ENCODE measurements around the gene C3orf18. TPM values are rescaled to one million over a fixed set of nuclear protein-coding genes. Genes with fewer than 3 reads are reported as not detected.

Gene C3orf18
- 4.5 TPM for total RNA-seq
- polyA plus RNA-seq = 4.3 TPM
- long read RNA-seq, donor 1 = 0 reads
- long read RNA-seq, donor 2, partial matches to known transcripts = 0 of 5 reads
- long read RNA-seq, donor 2, other reads (novel, unspliced or antisense) = 0 of 5 reads
- long read RNA-seq, donor 3, partial matches to known transcripts = 0 of 2 reads
- long read RNA-seq, donor 3, other reads (novel, unspliced or antisense) = 0 of 2 reads
- long read RNA-seq, donor 4, partial matches to known transcripts = 0 of 2 reads
- long read RNA-seq, donor 4, other reads (novel, unspliced or antisense) = 0 of 2 reads
- long read RNA-seq, donor 5, partial matches to known transcripts = 11 of 18 reads
- long read RNA-seq, donor 5, other reads (novel, unspliced or antisense) = 6 of 18 reads
- long read RNA-seq, donor 6, partial matches to known transcripts = 0 of 2 reads
- long read RNA-seq, donor 6, other reads (novel, unspliced or antisense) = 0 of 2 reads
- long read RNA-seq, donor 7 = 0 reads
- long read RNA-seq, donor 8, partial matches to known transcripts = 0 of 1 reads
- long read RNA-seq, donor 8, other reads (novel, unspliced or antisense) = 0 of 1 reads
- long read RNA-seq, donor 9 = 0 reads
- long read RNA-seq, donor 10 = 0 reads

GRCh38 chr3:50567386-50568167 is at the start of gene C3orf18:
Gene C3orf18, minus strand, starts transcription at chr3:50567747. Its CDS starts 2,048 bp downstream, at chr3:50565699.
- Histone ChIP-seq H3K27me3 (ENCODE audit: control insufficient read depth in 2 of 2, insufficient read depth in 1 of 2, low read length in 1 of 2) (peaks cover 0 to 18% of the 10 kb centered on the region in 2 donors), H3K36me3 (ENCODE audit: control insufficient read depth in 2 of 2, insufficient read depth in 2 of 2, low read length in 1 of 2) (peaks cover 3 to 4% of the 10 kb centered on the region in 2 donors), H3K9me3 (ENCODE audit: control insufficient read depth in 2 of 2, insufficient read depth in 1 of 2, low read length in 1 of 2) (no peaks in the 10 kb centered on the region), H3K4me1 (ENCODE audit: control insufficient read depth in 2 of 2, insufficient read depth in 2 of 2, low read length in 2 of 2) (peaks cover 16 to 49% of the 10 kb centered on the region in 2 donors), H3K27ac (ENCODE audit: low read depth in 1 of 2, low read length in 1 of 2) (peak within 1 kb of the TSS in 1 of 2 donors; percentile 38), H3K4me3 (ENCODE audit: low read length in 2 of 2) (peak within 1 kb of the TSS; percentile 64 to 91)
- DNase-seq (ENCODE audit: low read depth in 6 of 9, low spot score in 9 of 9) = peak; percentile 65 to 94 (median 83)
- 5% methylated on average over 53 of the region's 53 CpGs for WGBS

GRCh38 chr3:50616770-50617095 is 49.2 kb upstream of the C3orf18 start:
- Histone ChIP-seq H3K27me3 (ENCODE audit: control insufficient read depth in 2 of 2, insufficient read depth in 1 of 2, low read length in 1 of 2) (peaks cover 0 to 15% of the 10 kb centered on the region in 2 donors), H3K4me3 (ENCODE audit: low read length in 2 of 2) (peak overlapping the region; percentile 81 to 92), H3K9me3 (ENCODE audit: control insufficient read depth in 2 of 2, insufficient read depth in 1 of 2, low read length in 1 of 2) (no peaks in the 10 kb centered on the region), H3K27ac (ENCODE audit: low read depth in 1 of 2, low read length in 1 of 2) (peak overlapping the region; percentile 93 to 94), H3K36me3 (ENCODE audit: control insufficient read depth in 2 of 2, insufficient read depth in 2 of 2, low read length in 1 of 2) (peaks cover 0 to 9% of the 10 kb centered on the region in 2 donors), H3K4me1 (ENCODE audit: control insufficient read depth in 2 of 2, insufficient read depth in 2 of 2, low read length in 2 of 2) (peaks cover 38 to 75% of the 10 kb centered on the region in 2 donors)
- DNase-seq (ENCODE audit: low read depth in 6 of 9, low spot score in 9 of 9) = peak; percentile 84 to 98 (median 94)
- under 1% methylated on average over 22 of the region's 22 CpGs for WGBS

- peaks cover 38 to 77% of the 10 kb centered on the region in 2 donors for H3K4me1 ChIP-seq (ENCODE audit: control insufficient read depth in 2 of 2, insufficient read depth in 2 of 2, low read length in 2 of 2)
- peak overlapping the region; percentile 81 to 92 for H3K4me3 ChIP-seq (ENCODE audit: low read length in 2 of 2)
- peak overlapping the region; percentile 93 to 94 for H3K27ac ChIP-seq (ENCODE audit: low read depth in 1 of 2, low read length in 1 of 2)
- 2% methylated on average over 24 of the region's 24 CpGs for WGBS
- peak; percentile 65 to 88 (median 78) for DNase-seq (ENCODE audit: low read depth in 6 of 9, low spot score in 9 of 9)
- no peaks in the 10 kb centered on the region for H3K9me3 ChIP-seq (ENCODE audit: control insufficient read depth in 2 of 2, insufficient read depth in 1 of 2, low read length in 1 of 2)
- peaks cover 0 to 8% of the 10 kb centered on the region in 2 donors for H3K36me3 ChIP-seq (ENCODE audit: control insufficient read depth in 2 of 2, insufficient read depth in 2 of 2, low read length in 1 of 2)
- peaks cover 0 to 18% of the 10 kb centered on the region in 2 donors for H3K27me3 ChIP-seq (ENCODE audit: control insufficient read depth in 2 of 2, insufficient read depth in 1 of 2, low read length in 1 of 2)
These were observed 48.6 kb upstream of the C3orf18 start for GRCh38 chr3:50616003-50616769.

- H3K27ac ChIP-seq (ENCODE audit: low read depth in 1 of 2, low read length in 1 of 2) = no peak overlapping the region
- peaks cover 0 to 26% of the 10 kb centered on the region in 2 donors for H3K27me3 ChIP-seq (ENCODE audit: control insufficient read depth in 2 of 2, insufficient read depth in 1 of 2, low read length in 1 of 2)
- DNase-seq (ENCODE audit: low read depth in 6 of 9, low spot score in 9 of 9) = no peak
- peaks cover 33 to 77% of the 10 kb centered on the region in 2 donors for H3K4me1 ChIP-seq (ENCODE audit: control insufficient read depth in 2 of 2, insufficient read depth in 2 of 2, low read length in 2 of 2)
- no peak overlapping the region for H3K4me3 ChIP-seq (ENCODE audit: low read length in 2 of 2)
- 93% methylated on average over 1 of the region's 1 CpG for WGBS
- H3K36me3 ChIP-seq (ENCODE audit: control insufficient read depth in 2 of 2, insufficient read depth in 2 of 2, low read length in 1 of 2) = peaks cover 0 to 6% of the 10 kb centered on the region in 2 donors
- no peaks in the 10 kb centered on the region for H3K9me3 ChIP-seq (ENCODE audit: control insufficient read depth in 2 of 2, insufficient read depth in 1 of 2, low read length in 1 of 2)
These were observed 47.6 kb upstream of the C3orf18 start for GRCh38 chr3:50615190-50615589.

GRCh38 chr3:50612970-50613846 is 45.7 kb upstream of the C3orf18 start:
- peaks cover 20 to 73% of the 10 kb centered on the region in 2 donors for H3K4me1 ChIP-seq (ENCODE audit: control insufficient read depth in 2 of 2, insufficient read depth in 2 of 2, low read length in 2 of 2)
- DNase-seq (ENCODE audit: low read depth in 6 of 9, low spot score in 9 of 9) = no peak

GRCh38 chr3:50612234-50612882 is 44.8 kb upstream of the C3orf18 start:
- H3K36me3 ChIP-seq (ENCODE audit: control insufficient read depth in 2 of 2, insufficient read depth in 2 of 2, low read length in 1 of 2) = peaks cover 0 to 21% of the 10 kb centered on the region in 2 donors
- no peaks in the 10 kb centered on the region for H3K9me3 ChIP-seq (ENCODE audit: control insufficient read depth in 2 of 2, insufficient read depth in 1 of 2, low read length in 1 of 2)
- peaks cover 15 to 71% of the 10 kb centered on the region in 2 donors for H3K4me1 ChIP-seq (ENCODE audit: control insufficient read depth in 2 of 2, insufficient read depth in 2 of 2, low read length in 2 of 2)
- H3K4me3 ChIP-seq (ENCODE audit: low read length in 2 of 2) = peak overlapping the region; percentile 63 to 77
- no peak for DNase-seq (ENCODE audit: low read depth in 6 of 9, low spot score in 9 of 9)
- WGBS = 15% methylated on average over 29 of the region's 29 CpGs
- H3K27me3 ChIP-seq (ENCODE audit: control insufficient read depth in 2 of 2, insufficient read depth in 1 of 2, low read length in 1 of 2) = peaks cover 0 to 26% of the 10 kb centered on the region in 2 donors
- peak overlapping the region; percentile 67 to 73 for H3K27ac ChIP-seq (ENCODE audit: low read depth in 1 of 2, low read length in 1 of 2)

More at GRCh38 chr3:50612970-50613846, 45.7 kb upstream of the C3orf18 start:
- Histone ChIP-seq H3K36me3 (ENCODE audit: control insufficient read depth in 2 of 2, insufficient read depth in 2 of 2, low read length in 1 of 2) (peaks cover 0 to 15% of the 10 kb centered on the region in 2 donors), H3K4me3 (ENCODE audit: low read length in 2 of 2) (peak overlapping the region in 1 of 2 donors; percentile 77), H3K9me3 (ENCODE audit: control insufficient read depth in 2 of 2, insufficient read depth in 1 of 2, low read length in 1 of 2) (no peaks in the 10 kb centered on the region), H3K27me3 (ENCODE audit: control insufficient read depth in 2 of 2, insufficient read depth in 1 of 2, low read length in 1 of 2) (peaks cover 0 to 26% of the 10 kb centered on the region in 2 donors), H3K27ac (ENCODE audit: low read depth in 1 of 2, low read length in 1 of 2) (peak overlapping the region in 1 of 2 donors; percentile 73)
- 76% methylated on average over 6 of the region's 6 CpGs for WGBS

- under 1% methylated on average over 75 of the region's 75 CpGs for WGBS
- H3K27ac ChIP-seq (ENCODE audit: low read depth in 1 of 2, low read length in 1 of 2) = peak within 1 kb of the TSS; percentile 67 to 75
- H3K9me3 ChIP-seq (ENCODE audit: control insufficient read depth in 2 of 2, insufficient read depth in 1 of 2, low read length in 1 of 2) = no peaks in the 10 kb centered on the region
- H3K36me3 ChIP-seq (ENCODE audit: control insufficient read depth in 2 of 2, insufficient read depth in 2 of 2, low read length in 1 of 2) = peaks cover 0 to 28% of the 10 kb centered on the region in 2 donors
- peaks cover 0 to 26% of the 10 kb centered on the region in 2 donors for H3K27me3 ChIP-seq (ENCODE audit: control insufficient read depth in 2 of 2, insufficient read depth in 1 of 2, low read length in 1 of 2)
- peak within 1 kb of the TSS; percentile 63 to 77 for H3K4me3 ChIP-seq (ENCODE audit: low read length in 2 of 2)
- peaks cover 15 to 76% of the 10 kb centered on the region in 2 donors for H3K4me1 ChIP-seq (ENCODE audit: control insufficient read depth in 2 of 2, insufficient read depth in 2 of 2, low read length in 2 of 2)
- peak in 8 of 9 donors; percentile 64 to 95 (median 84) for DNase-seq (ENCODE audit: low read depth in 6 of 9, low spot score in 9 of 9)
These were observed 44.1 kb upstream of the C3orf18 start, which contains the start of gene CISH for GRCh38 chr3:50611464-50612233. Gene CISH, minus strand, starts transcription at chr3:50611774. Its CDS starts 124 bp downstream, at chr3:50611650.

Data from thymus (tissue), 14 donors.